Mesendoderm (in vitro differentiated cells): Measurements from ENCODE around the gene PPEF2.
"Not testable (repeated sequence)": the region's sequence is repeated elsewhere in the genome, so short reads cannot be mapped to it uniquely, and the experiment has no call there.

Source experiments
- DNase-seq: peaks from one replicate; pipeline ENCODE4 v3.0.0; 2013
- H2AK5ac ChIP-seq: 2 replicates; pipeline ENCODE4 v1.6.1; 2013; ENCODE audit warnings: low read length, inconsistent platforms
- H2BK120ac ChIP-seq: 2 replicates; pipeline ENCODE4 v1.6.1; 2013; ENCODE audit warnings: low read depth, mild to moderate bottlenecking, low read length, moderate library complexity, mixed read lengths
- H2BK15ac ChIP-seq: replicated peaks from 2 replicates; pipeline ENCODE4 v1.6.1; 2013; ENCODE audit warnings: low read depth, mild to moderate bottlenecking, moderate library complexity
- H2BK5ac ChIP-seq: 2 replicates; pipeline ENCODE4 v1.6.1; 2013; ENCODE audit warnings: low read length, inconsistent platforms
- H3K18ac ChIP-seq: 2 replicates; pipeline ENCODE4 v1.6.1; 2013; ENCODE audit warnings: mild to moderate bottlenecking, low read length, mixed read lengths
- H3K23ac ChIP-seq: one replicate; pipeline ENCODE4 v1.6.1; 2013; ENCODE audit warnings: low read length
- H3K27ac ChIP-seq: 2 replicates; pipeline ENCODE4 v1.5.1; 2013; ENCODE audit warnings: low read depth, mild to moderate bottlenecking, inconsistent platforms, low read length, moderate library complexity
- H3K27me3 ChIP-seq: 2 replicates; pipeline ENCODE4 v1.6.1; 2013; ENCODE audit warnings: low read length, control low read depth, mild to moderate bottlenecking, inconsistent platforms; ENCODE audit not compliant: insufficient read depth, poor library complexity
- H3K36me3 ChIP-seq: 2 replicates; pipeline ENCODE4 v1.6.1; 2013; ENCODE audit warnings: low read length, inconsistent platforms; ENCODE audit not compliant: control insufficient read depth, insufficient read depth
- H3K4ac ChIP-seq: one replicate; pipeline ENCODE4 v1.6.1; 2013; ENCODE audit warnings: low read depth, mild to moderate bottlenecking, low read length, moderate library complexity
- H3K4me1 ChIP-seq: 2 replicates; pipeline ENCODE4 v1.6.1; 2013; ENCODE audit warnings: low read depth, low read length, inconsistent platforms; ENCODE audit not compliant: control insufficient read depth
- H3K4me2 ChIP-seq: 2 replicates; pipeline ENCODE4 v1.6.1; 2013; ENCODE audit warnings: low read length
- H3K4me3 ChIP-seq: 2 replicates; pipeline ENCODE4 v1.5.1; 2013; ENCODE audit warnings: mild to moderate bottlenecking, low read length
- H3K56ac ChIP-seq: one replicate; pipeline ENCODE4 v1.6.1; 2013; ENCODE audit warnings: low read length
- H3K79me1 ChIP-seq: 2 replicates; pipeline ENCODE4 v1.6.1; 2013; ENCODE audit warnings: low read length, inconsistent platforms
- H3K79me2 ChIP-seq: 2 replicates; pipeline ENCODE4 v1.6.1; 2013; ENCODE audit warnings: mild to moderate bottlenecking, low read length; ENCODE audit not compliant: control insufficient read depth, insufficient read depth
- H3K9ac ChIP-seq: 2 replicates; pipeline ENCODE4 v1.6.1; 2013; ENCODE audit warnings: low read length, inconsistent platforms
- H4K5ac ChIP-seq: one replicate; pipeline ENCODE4 v1.6.1; 2013; ENCODE audit warnings: low read length
- H4K8ac ChIP-seq: one replicate; pipeline ENCODE4 v1.6.1; 2013; ENCODE audit warnings: low read depth, mild to moderate bottlenecking, control low read depth, low read length, moderate library complexity
- WGBS: extraction: QIAGEN DNeasy Blood & Tissue Kit; methylation state at CpG from one replicate; pipeline ENCODE4 v1.1.7; 2013; ENCODE audit warnings: low lambda C conversion rate, missing lambda C conversion rate; ENCODE audit not compliant: insufficient coverage; ENCODE audit errors: extremely low coverage; 5-methylcytosine and 5-hydroxymethylcytosine counted together

Gene PPEF2

DNA sequence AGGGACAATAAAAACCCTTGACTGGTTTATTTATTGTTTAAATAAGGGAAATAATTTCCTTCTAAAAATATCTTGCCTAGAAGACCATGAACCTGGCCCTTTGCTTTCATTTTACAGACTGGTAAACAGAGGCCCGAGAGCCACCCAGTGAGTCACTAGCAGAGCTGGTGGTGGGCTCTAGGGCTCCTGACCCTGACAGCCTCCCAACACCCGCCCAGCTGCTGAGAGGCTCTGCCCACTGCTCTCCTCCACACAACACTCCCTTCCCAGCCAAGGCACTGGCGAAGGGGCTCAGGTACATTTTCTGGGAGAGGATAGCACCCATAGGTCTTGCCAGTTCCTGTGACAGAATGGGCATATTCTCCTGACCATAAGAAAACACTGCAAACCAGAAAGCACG is 18.1 kb upstream of the PPEF2 start:
- Histone ChIP-seq H2BK5ac (no peak overlapping the region), H4K5ac (no peak overlapping the region), H3K4me1 (no peaks in the 10 kb centered on the region), H3K4ac (no peak overlapping the region), H2BK15ac (no peak overlapping the region), H3K36me3 (peaks cover 1% of the 10 kb centered on the region), H3K4me2 (no peak overlapping the region), H4K8ac (no peak overlapping the region), H2AK5ac (no peak overlapping the region), H3K27me3 (no peaks in the 10 kb centered on the region), H3K9ac (no peak overlapping the region), H3K79me1 (no peaks in the 10 kb centered on the region), H3K56ac (no peak overlapping the region), H3K18ac (no peak overlapping the region), H3K27ac (no peak overlapping the region), H3K23ac (no peak overlapping the region), H3K4me3 (no peak overlapping the region), H3K79me2 (no peaks in the 10 kb centered on the region), H2BK120ac (no peak overlapping the region)
- WGBS, result no CpG with 5 or more reads among the region's 4 CpGs
- DNase-seq, result no peak

DNA sequence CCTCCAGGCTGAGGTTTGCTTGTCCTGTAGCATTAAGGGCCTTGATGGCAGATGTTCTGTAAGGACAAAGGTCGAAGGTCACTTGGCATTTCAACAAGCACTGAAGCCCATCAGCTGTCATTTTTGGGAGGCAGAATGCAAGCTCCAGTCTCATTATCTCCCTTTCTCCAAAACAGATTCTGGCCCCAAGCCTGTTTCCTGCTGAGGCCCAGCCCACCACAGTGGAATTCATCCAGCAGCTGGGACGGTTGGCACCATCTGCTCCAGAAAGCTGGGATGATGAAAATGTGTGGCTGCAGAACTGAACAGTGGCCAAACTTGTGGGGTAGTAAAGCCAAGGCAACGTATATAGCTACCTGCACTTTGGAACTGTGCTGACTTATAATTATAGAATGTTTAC is 17.7 kb upstream of the PPEF2 start:
- no peak for DNase-seq
- Histone ChIP-seq H3K4me2 (no peak overlapping the region), H3K4ac (no peak overlapping the region), H4K5ac (no peak overlapping the region), H3K36me3 (peaks cover 1% of the 10 kb centered on the region), H3K27ac (no peak overlapping the region), H3K27me3 (no peaks in the 10 kb centered on the region), H3K4me1 (no peaks in the 10 kb centered on the region), H3K4me3 (no peak overlapping the region), H2BK120ac (no peak overlapping the region), H3K9ac (no peak overlapping the region), H2BK5ac (no peak overlapping the region), H3K79me2 (no peaks in the 10 kb centered on the region), H4K8ac (no peak overlapping the region), H2AK5ac (no peak overlapping the region), H3K79me1 (no peaks in the 10 kb centered on the region), H3K56ac (no peak overlapping the region), H3K18ac (no peak overlapping the region), H2BK15ac (no peak overlapping the region), H3K23ac (no peak overlapping the region)
- no CpG with 5 or more reads among the region's 3 CpGs for WGBS

DNA sequence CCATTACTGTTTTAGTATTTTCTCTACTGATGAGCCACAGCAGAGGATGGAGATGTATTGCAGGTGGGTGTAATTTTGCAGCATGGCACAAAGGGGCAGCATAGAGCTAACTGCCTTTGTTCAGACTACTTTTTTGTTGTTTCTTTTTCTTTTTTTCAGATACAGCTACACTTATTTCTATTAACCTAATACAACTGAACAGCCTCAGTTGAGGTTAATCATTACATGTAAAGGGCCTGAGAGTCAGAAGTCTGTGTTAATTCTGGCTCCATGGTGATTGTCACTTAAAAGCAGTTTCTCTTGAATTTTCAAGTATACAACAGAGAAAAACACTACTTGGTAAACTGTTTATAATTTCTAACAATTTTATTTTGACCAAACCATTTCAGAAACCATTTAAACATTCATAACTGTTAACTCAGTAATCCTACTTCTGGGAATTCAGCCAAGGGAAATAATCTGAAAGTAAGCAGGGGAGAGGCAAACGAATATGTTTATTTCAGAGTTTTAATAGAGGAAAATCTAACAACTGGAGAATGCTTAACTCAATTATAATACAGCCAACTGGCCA is 13.9 kb upstream of the PPEF2 start:
- no CpG with 5 or more reads among the region's 1 CpG for WGBS
- no peak overlapping the region for H4K5ac ChIP-seq
- H3K27ac ChIP-seq, result no peak overlapping the region

DNA sequence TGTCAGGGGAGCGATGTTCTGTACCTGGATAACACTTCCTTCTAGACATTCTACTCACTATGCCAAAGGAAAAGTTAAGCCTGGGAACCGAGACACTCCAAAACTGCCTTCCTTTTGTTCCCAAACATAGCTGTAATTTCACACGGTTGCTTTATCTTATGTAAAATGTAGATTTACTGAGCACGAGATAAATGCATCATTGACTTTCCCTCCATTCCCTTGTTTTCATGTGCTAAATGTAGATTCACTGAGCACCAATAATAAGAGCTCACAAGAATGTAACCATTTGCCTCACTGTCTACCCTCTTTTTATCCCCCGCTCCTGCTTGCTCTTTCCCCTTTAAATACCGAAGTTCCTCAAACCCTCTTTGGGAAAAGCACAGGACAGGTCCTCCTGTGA is 10.7 kb upstream of the PPEF2 start:
- Histone ChIP-seq H3K56ac (no peak overlapping the region), H3K4me2 (no peak overlapping the region), H3K27ac (no peak overlapping the region), H3K79me2 (no peaks in the 10 kb centered on the region), H3K4me1 (no peaks in the 10 kb centered on the region), H4K5ac (no peak overlapping the region), H3K4me3 (no peak overlapping the region), H4K8ac (no peak overlapping the region), H2BK5ac (no peak overlapping the region), H3K18ac (no peak overlapping the region), H3K36me3 (no peaks in the 10 kb centered on the region), H3K9ac (no peak overlapping the region), H3K4ac (no peak overlapping the region), H3K23ac (no peak overlapping the region), H2AK5ac (no peak overlapping the region), H3K79me1 (no peaks in the 10 kb centered on the region), H2BK15ac (no peak overlapping the region), H3K27me3 (no peaks in the 10 kb centered on the region), H2BK120ac (no peak overlapping the region)
- DNase-seq, result no peak
- no CpG with 5 or more reads among the region's 6 CpGs for WGBS

More for the DNA sequence above, 13.9 kb upstream of the PPEF2 start:
- Histone ChIP-seq H3K18ac (no peak overlapping the region), H4K8ac (no peak overlapping the region), H3K27me3 (no peaks in the 10 kb centered on the region), H2BK15ac (no peak overlapping the region), H3K79me2 (no peaks in the 10 kb centered on the region), H2AK5ac (no peak overlapping the region), H3K56ac (no peak overlapping the region), H3K4me3 (no peak overlapping the region), H3K4me1 (no peaks in the 10 kb centered on the region), H3K23ac (no peak overlapping the region), H3K36me3 (peaks cover 1% of the 10 kb centered on the region), H3K4ac (no peak overlapping the region), H2BK120ac (no peak overlapping the region), H3K4me2 (no peak overlapping the region), H2BK5ac (no peak overlapping the region), H3K9ac (no peak overlapping the region), H3K79me1 (no peaks in the 10 kb centered on the region)
- DNase-seq, result peak; percentile 18

DNA sequence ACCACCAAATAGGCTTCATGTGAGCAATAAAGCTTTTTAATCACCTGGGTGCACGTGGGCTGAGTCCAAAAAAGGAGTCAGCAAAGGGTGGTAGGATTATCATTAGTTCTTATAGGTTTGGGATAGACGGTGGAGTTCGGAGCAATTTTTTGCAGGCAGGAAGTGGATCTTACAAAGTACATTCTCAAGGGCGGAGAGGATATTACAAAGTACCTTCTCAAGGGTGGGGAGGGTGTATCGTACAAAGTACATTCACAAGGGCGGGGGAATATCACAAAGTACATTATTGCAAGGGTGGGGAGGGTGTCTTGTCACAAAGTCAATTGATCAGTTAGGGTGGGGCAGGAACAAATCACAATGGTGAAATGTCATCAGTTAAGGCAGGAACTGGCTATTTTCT is 8.6 kb upstream of the PPEF2 start:
- H3K9ac ChIP-seq, H3K4me3 ChIP-seq, H3K27ac ChIP-seq, H2AK5ac ChIP-seq, H4K5ac ChIP-seq, H3K4me2 ChIP-seq, H3K23ac ChIP-seq, H3K36me3 ChIP-seq, H3K56ac ChIP-seq, H3K27me3 ChIP-seq, H3K4me1 ChIP-seq, H3K79me1 ChIP-seq, H2BK15ac ChIP-seq, H3K4ac ChIP-seq, DNase-seq, H3K18ac ChIP-seq, H4K8ac ChIP-seq, H3K79me2 ChIP-seq, H2BK5ac ChIP-seq, H2BK120ac ChIP-seq: not testable (repeated sequence)
- WGBS, result no CpG with 5 or more reads among the region's 6 CpGs

DNA sequence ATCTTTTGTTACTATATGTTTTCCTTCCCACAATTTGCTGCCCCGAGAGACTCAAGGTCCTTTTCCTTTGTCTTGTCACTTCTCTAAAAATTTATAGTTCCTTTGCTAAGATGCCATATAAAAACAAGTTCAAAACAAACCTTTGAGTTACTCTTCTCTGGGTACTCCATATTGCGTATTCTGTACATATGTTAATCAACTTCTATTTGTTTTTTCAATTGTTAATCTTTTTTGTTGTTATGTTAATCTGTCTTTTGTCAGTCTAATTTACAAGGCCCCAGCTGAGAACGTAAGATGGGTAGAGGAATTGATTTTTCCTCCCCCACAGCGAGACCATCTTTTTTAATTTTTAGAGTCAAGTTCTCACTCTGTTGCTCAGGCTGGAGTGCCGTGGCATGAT is 7.2 kb upstream of the PPEF2 start:
- Histone ChIP-seq H2BK5ac (no peak overlapping the region), H2BK120ac (no peak overlapping the region), H3K36me3 (no peaks in the 10 kb centered on the region), H3K27ac (no peak overlapping the region), H3K4me3 (no peak overlapping the region), H3K4me1 (no peaks in the 10 kb centered on the region), H3K23ac (no peak overlapping the region), H4K8ac (no peak overlapping the region), H2AK5ac (no peak overlapping the region), H4K5ac (no peak overlapping the region), H3K27me3 (no peaks in the 10 kb centered on the region), H3K4me2 (no peak overlapping the region), H3K79me1 (no peaks in the 10 kb centered on the region), H3K79me2 (no peaks in the 10 kb centered on the region), H3K56ac (no peak overlapping the region), H2BK15ac (no peak overlapping the region), H3K9ac (no peak overlapping the region), H3K4ac (no peak overlapping the region), H3K18ac (no peak overlapping the region)
- WGBS, result no CpG with 5 or more reads among the region's 5 CpGs
- no peak for DNase-seq
